Testis (tissue), 3 donors: Measurements from ENCODE around the gene DSTN. TPM values are rescaled to one million over a fixed set of nuclear protein-coding genes. Genes with fewer than 3 reads are reported as not detected.

Experiments
- DNase-seq: peaks from one replicate; pipeline ENCODE4 v3.0.0-alpha.2; 2019
- H3K27ac ChIP-seq, 2 donors: fragments of 200-600 bp; sonication (generic); one replicate each; pipeline ENCODE4 v1.5.1; 2019
- H3K27me3 ChIP-seq: fragments of 200-600 bp; sonication (generic); one replicate; pipeline ENCODE4 v1.5.1; 2019
- H3K36me3 ChIP-seq: fragments of 200-600 bp; sonication (generic); one replicate; pipeline ENCODE4 v1.5.1; 2017; ENCODE audit warnings: low read depth; ENCODE audit errors: missing control alignments
- H3K4me1 ChIP-seq: fragments of 200-600 bp; sonication (generic); one replicate; pipeline ENCODE4 v1.5.1; 2019
- H3K4me3 ChIP-seq, 2 donors: fragments of 200-600 bp; sonication (generic); one replicate each; pipeline ENCODE4 v1.5.1; 2017 to 2019
- H3K9me3 ChIP-seq: fragments of 200-600 bp; sonication (generic); one replicate; pipeline ENCODE4 v1.5.1; 2017
- POLR2A ChIP-seq: fragments of 450-650 bp; IDR thresholded peaks from one replicate; pipeline ENCODE4 v1.6.1; 2017; ENCODE audit warnings: antibody characterized with exemption, mild to moderate bottlenecking, moderate library complexity
- WGBS, 2 donors: methylation state at CpG; one replicate each; pipeline ENCODE4 v1.1.5; 2018; 5-methylcytosine and 5-hydroxymethylcytosine counted together
- intact Hi-C: fragments of 100-400 bp; cut with DNase I; formaldehyde crosslinking; loops from one replicate; pipeline ENCODE4 v1.15.1; 2023; ENCODE audit warnings: low total_unique reads
- polyA plus RNA-seq: library from polyadenylated mRNA; stranded (reverse); fragments of 350-450 nt; fragmentation: Illumina TruSeq; extraction: RNeasy Lipid Tissue Mini Kit (QIAGEN cat#74804); gene quantifications from one replicate; pipeline ENCODE4 v1.2.3, GENCODE V29; 2014; ENCODE audit warnings: low read depth, low replicate concordance; ENCODE audit not compliant: insufficient read depth
- total RNA-seq, 2 donors: library from RNA; depleted of rRNA; stranded (reverse); fragments of >200 nt; gene quantifications; one replicate each; pipeline ENCODE4 v1.2.3, GENCODE V29; 2016
- TF ChIP-seq, protein P1 (sequence below), 3 experiments: fragments of 450-650 bp in 2 of 3; fragments of 200-600 bp in 1 of 3; sonication (generic) in 1 of 3; IDR thresholded peaks; one replicate each; pipeline ENCODE4 v1.5.1; 2016 to 2019; ENCODE audit warnings: antibody characterized with exemption in 3 of 3, mild to moderate bottlenecking in 2 of 3, moderate library complexity in 1 of 3

DSTN gene
- total and polyA plus RNA-seq, 3 donors from 2014 or later, result 121 to 301 (median 148) TPM

DNA sequence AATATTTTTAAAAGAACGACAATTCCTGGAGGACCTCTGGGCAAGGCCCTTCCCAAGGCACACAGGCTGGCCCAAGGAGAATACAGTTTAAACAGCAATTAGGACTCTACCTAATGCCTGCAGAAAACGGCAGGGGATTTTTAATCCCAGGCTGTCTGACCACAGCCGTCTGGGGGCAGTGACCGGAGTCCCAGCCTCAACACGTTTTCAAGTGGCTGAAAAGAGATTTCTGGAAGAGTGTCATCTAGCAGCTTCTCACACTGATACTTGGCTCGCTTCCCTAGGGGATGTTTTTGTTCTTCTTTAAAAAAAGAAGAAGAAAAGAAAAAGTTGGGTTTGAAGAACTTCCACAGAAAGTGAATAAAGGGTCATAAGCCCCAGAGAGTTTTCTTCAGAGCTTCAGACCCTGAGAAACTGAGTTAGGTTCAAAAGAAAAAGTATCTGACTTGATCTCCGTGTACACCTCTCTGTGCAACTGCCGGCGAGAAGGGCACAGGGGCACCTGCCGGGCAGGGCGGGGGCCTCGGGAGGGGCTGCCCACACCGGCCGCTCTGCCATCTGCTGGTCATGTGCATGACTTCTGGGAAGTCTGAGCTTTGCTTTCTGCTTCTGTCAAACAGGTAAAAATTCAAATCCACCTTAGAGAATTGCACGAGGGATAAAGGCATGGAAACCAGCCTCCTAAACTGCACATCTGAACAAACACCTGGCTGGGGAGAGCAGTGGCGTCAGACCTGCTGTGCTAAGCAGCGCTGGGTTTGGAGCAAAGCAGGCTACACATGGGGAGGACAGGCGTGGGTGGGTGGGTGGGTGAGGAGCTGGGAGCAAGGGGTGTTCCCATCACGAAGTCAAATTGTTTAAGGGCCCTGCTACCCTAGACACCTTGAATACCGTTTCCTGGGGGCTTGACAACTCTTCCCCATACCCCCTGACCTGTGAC is 79.2 kb downstream of the DSTN start:
- no peaks in the 10 kb centered on the region for H3K9me3 ChIP-seq
- intact Hi-C loops, result no loop called here
- WGBS, 2 donors, result 54 to 66% methylated on average over 18 to 20 of the region's 20 CpGs
- no peak overlapping the region for H3K4me3 ChIP-seq
- TF ChIP-seq, protein P1, sequence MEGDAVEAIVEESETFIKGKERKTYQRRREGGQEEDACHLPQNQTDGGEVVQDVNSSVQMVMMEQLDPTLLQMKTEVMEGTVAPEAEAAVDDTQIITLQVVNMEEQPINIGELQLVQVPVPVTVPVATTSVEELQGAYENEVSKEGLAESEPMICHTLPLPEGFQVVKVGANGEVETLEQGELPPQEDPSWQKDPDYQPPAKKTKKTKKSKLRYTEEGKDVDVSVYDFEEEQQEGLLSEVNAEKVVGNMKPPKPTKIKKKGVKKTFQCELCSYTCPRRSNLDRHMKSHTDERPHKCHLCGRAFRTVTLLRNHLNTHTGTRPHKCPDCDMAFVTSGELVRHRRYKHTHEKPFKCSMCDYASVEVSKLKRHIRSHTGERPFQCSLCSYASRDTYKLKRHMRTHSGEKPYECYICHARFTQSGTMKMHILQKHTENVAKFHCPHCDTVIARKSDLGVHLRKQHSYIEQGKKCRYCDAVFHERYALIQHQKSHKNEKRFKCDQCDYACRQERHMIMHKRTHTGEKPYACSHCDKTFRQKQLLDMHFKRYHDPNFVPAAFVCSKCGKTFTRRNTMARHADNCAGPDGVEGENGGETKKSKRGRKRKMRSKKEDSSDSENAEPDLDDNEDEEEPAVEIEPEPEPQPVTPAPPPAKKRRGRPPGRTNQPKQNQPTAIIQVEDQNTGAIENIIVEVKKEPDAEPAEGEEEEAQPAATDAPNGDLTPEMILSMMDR (IDR thresholded peaks at IDR 0.05), result no peak
- TF ChIP-seq POLR2A, result no peak
- H3K36me3 ChIP-seq, result no peaks in the 10 kb centered on the region
- H3K4me1 ChIP-seq, result peaks cover 41% of the 10 kb centered on the region
- no peak overlapping the region for H3K27ac ChIP-seq
- no peak for DNase-seq
- H3K27me3 ChIP-seq, result no peaks in the 10 kb centered on the region

DNA sequence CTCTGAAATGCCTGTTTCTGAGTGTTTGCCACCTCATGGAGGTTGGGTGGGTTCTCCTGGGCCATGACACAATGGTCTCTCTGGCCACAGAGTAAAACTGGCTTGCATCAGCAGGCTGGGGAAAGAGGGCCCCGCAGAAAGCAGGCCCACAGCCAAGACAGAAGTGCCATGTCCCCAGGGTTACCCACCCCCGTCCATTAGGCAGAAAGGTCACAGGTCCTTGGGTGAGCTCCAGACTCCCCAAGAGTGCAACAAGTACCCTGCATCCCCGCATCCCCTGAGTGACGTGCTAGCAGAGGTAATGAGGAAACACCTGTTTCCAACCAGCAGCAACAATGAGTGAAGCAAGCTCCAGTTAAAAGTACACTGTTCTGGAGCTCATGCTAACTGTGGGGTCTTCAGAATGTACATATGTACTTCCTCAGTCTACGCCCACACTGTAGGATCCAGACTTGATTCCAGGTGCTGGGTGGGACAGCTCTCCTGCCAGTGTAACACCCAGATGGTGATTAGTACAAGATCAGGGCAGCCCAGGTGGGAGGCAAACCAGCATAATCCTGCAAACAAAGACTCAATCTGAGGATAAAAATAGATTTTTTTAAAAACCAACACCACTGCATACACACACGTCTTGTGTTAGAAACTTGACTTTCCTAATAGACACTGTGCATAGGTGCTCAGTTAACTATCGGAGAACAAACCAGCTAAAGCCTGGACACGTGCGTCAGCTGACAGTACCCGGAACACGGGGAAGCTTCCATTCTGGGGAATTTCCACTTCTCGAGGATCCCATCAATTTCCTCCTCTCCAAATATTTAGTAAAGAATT is 80.6 kb downstream of the DSTN start:
- TF ChIP-seq, protein P1 (IDR thresholded peaks at IDR 0.05), result no peak
- TF ChIP-seq POLR2A, result no peak
- intact Hi-C loops, result no loop called here
- Histone ChIP-seq H3K4me3 (no peak overlapping the region), H3K4me1 (peaks cover 41% of the 10 kb centered on the region), H3K27ac (no peak overlapping the region), H3K27me3 (no peaks in the 10 kb centered on the region), H3K9me3 (no peaks in the 10 kb centered on the region), H3K36me3 (no peaks in the 10 kb centered on the region)
- 63 to 67% methylated on average over 12 of the region's 12 CpGs for WGBS, 2 donors
- no peak for DNase-seq

DNA sequence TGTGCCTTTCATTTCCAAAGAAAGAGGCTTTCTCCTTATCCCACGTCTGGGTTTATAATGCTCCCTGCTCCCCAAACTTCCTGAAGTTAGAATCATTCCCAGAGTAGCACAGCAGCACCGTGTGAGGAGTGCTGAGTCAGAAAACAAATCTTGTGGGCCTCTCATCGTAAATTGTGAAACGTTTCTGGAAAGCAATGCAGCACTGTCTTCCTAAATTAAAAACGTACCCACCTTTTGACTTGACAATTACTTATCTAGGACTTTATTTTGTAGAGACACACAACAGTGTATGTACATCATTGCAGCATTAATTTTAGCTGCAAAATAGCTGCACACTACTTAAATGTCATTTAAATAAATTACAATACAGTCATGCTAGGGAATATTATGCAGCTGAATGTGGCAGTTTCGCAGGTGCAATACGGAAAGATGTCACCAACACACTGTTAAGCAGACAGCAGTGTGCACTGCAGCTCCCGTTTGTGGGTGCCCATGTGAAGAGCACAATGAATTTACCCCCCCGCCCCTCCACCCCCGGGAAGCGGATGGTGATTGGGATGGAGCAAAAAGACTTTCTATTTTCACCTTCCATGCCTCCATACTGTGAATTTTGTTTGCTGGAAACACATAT is 81.4 kb downstream of the DSTN start:
- Histone ChIP-seq H3K27ac (no peak overlapping the region), H3K4me3 (no peak overlapping the region), H3K9me3 (no peaks in the 10 kb centered on the region), H3K36me3 (no peaks in the 10 kb centered on the region), H3K27me3 (no peaks in the 10 kb centered on the region), H3K4me1 (peaks cover 36% of the 10 kb centered on the region)
- 63 to 69% methylated on average over 11 of the region's 11 CpGs for WGBS, 2 donors
- intact Hi-C loops, result no loop called here
- DNase-seq, result no peak
- TF ChIP-seq, protein P1 (IDR thresholded peaks at IDR 0.05), result no peak
- TF ChIP-seq POLR2A, result no peak

DNA sequence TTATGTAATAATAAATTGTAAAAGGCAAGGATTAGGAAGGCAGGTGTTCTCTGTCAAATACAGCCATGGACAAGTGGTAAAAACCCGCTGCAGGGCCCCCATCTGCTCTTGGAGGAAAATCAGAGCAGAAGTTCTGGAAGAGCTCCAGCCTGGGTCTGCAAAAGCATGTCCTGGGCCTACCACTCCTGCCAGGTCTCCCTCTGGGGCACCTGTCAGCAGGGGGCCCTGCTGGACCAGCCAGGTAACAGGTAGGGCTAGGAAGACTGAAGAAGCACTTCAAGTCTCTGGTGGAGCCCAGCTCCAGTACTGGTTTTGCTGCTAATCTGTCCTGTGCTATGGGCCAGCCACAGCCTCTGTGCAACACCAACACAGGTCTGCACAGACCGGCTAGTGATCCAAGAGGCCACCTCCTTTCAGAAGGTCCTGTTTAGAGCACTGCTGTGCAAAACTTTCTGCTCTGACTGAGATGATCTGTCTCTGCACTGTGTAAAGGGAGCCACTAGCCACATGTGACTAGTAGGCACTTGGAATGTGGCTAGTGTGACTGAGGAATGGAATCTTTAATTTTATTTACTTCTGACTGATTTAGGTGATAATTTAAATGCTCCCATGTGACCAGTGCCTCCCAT is 82.0 kb downstream of the DSTN start:
- WGBS, 2 donors, result 80 to 96% methylated on average over 2 of the region's 2 CpGs
- TF ChIP-seq, protein P1 (IDR thresholded peaks at IDR 0.05), result no peak
- no peak for TF ChIP-seq POLR2A
- H3K4me1 ChIP-seq, result peaks cover 30% of the 10 kb centered on the region
- no peak for DNase-seq
- no peaks in the 10 kb centered on the region for H3K36me3 ChIP-seq
- H3K27ac ChIP-seq, result no peak overlapping the region
- no peaks in the 10 kb centered on the region for H3K27me3 ChIP-seq
- intact Hi-C loops, result no loop called here
- H3K9me3 ChIP-seq, result no peaks in the 10 kb centered on the region
- H3K4me3 ChIP-seq, result no peak overlapping the region
